ENCODE data around the gene CETN2.
"Not testable (repeated sequence)": the region's sequence is repeated elsewhere in the genome, so short reads cannot be mapped to it uniquely, and the experiment has no call there.

CETN2 gene

DNA sequence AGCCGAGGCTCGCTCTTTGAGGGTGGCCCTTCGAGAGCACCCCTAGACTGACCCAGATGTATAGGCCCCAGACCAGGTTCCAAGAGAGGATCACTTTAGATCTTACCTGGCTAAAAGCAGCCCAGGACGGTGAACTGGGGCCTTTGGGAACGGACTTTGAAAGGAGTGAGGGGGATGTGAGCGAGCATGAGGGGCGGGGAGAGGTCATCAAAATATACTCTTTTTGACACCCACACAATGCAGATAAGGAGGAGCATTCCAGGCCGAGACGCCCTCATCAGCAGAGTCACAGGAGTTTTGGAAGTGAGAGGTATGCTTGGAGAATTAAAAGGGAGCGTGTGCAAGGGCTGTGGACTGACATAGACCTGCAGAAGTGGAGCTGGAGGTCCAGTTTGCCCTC, 834 bp upstream of the CETN2 start:
- no peak for DNase-seq

DNA sequence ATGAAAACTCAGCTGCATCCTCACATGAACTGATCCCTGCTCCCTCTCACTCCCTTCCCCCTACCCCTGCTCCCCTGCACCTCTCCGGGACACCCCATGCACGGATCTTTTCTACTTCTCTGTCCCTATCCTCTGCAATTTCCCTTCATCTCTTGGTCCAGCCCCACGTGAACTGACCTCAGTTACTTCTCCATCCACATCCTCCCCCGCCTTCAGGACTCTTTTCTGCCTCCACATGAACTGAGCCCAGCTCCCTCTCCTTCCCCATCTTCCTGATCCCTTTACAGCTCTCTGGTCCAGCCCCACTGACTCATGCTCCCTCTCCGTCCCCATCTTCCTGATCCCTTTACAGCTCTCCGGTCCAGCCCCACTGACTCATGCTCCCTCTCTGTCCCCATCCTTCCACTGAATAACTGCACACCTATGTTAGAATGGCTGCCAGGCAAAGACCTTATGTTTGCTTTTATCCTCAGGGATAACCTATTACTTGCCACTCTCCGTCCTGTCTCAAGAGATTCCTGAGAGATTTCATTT, 5.6 kb downstream of the CETN2 start:
- no peak for DNase-seq

DNA sequence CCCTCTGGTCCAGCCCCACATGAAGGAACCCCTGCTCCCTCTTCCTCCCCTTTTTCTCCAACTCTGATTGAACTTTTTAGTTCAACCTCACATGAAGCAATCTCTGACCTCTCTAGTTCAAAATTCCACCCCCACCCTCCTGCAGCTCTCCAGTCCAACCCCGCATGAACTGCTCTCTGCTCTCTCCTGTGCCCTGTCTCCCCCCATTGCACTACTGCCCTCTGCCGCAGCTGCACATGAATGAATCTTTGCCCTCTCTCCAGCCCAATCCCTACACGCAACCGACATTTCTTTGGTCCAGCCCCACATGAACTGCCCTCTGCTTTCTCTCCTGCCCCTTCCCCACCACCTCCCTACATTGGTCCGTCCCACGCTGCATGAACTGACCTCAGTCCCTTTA, 6.9 kb downstream of the CETN2 start:
- no peak for DNase-seq

DNA sequence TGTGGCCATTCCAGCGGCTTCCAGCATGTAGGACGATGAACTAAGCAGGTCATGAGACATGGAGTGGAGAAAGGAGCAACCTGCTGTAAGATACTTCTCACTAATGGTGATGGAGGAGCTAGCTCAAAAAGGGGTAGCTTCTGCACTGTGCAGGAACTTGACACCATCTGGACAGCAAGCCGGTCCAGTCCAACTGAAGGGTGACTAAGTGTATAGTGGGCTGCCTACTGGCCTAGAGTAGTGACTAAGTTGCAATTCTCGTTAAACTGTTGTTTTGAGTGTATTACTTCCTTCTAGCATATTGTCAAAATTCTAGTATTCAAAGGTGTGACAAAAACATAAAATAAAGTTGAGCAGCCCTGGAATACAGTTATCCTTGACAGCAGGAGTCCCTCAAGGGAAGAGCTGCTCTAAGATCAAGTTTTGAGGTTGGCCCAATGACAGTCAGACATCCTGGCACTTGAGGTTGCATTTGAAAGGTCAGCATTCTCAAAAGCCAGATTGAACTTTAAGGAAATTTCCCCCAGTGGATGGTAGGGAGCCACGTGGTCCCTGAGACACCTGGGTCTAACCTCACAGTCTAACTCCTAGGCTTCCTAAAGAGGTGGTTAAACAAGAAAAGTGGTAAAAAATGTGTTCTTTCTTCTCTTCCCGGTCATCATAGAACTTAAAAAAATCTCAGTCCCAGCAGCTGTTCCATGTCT, 8.0 kb downstream of the CETN2 start:
- DNase-seq: no peak

DNA sequence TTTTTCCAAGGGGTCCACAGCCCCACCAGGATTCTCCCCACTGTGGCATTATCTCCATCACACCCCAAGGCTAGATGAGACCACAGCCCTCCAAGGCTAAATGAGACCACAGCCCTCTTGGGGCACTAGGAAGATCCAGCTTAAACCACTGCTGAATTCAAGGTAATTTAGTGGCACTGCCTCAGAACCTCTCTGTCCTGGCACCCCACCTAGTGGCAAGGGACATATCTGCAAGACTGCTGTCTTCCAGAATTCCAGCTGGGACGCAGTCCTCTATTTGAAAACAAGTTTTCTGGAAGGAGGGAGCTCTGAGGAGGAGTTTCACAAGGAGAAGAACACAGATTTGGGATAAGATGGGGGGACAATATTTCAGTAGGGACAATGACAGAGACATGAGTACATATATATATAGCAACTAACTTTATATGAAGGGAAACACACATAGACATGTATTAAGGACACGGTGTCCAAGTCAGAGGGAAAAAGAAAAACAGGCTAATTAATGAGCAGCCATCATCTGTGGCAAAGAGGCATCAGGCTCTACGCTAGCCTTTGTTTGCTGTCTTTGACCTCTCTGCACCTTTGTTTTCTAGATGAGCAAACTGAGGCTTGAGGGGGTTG, 9.3 kb downstream of the CETN2 start:
- DNase-seq: peak; percentile 21 to 33

DNA sequence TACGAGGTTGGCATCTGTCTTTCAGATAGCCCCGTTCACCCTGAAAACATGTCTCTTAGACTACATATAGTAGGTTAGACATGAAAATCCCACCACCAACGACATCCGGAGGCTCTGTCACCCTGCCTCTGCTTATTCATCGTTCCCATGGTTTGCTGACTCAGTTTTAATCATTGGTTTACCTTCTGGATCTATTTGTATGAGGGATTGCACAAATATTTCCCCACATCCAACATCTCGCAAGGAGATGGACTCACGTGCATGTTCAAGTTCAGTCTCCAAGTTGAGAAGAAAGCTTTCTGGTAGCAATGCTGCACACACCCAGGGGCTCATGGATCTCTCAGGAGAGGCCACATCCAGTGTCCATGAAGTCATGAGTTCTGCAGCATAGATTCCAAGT, 10.8 kb downstream of the CETN2 start:
- DNase-seq: no peak

DNA sequence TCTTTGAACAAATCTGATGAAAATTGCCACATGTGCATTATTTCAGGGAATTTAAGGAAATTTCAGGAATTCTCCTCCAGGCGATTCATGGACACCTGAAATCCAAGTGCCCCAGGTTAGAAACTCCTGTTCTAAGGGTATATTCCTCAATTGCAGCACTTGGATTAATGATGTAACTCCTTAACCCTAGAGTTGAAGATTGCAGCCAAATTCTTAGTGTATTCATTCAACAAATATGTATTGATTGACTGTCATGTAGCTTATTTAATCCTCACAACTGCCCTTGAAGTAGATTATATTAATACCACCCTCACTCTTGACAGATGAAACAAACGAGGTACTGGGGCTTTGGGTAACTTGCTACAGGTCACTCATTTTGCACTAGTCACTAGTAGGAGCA, 11.3 kb downstream of the CETN2 start:
- DNase-seq: no peak

DNA sequence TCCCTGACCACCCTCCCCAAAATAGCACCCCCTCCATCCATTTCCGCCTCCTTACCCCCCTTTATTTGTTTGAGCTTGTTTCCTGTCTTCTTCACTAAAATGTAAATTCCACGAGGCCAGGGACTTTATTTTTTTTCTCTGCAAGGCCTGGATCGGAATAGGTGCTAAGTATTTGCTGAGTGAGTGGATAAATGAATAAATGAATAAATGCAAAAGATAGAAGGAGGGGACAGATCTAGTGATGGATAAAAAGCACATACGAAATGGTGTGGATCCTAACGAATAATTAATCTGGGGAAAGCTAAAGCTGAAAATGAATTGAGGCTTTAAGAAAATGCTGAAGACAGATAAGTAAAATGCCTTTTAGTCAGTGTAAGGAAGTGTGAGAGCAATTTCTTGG, 12.2 kb downstream of the CETN2 start:
- no peak for DNase-seq

DNA sequence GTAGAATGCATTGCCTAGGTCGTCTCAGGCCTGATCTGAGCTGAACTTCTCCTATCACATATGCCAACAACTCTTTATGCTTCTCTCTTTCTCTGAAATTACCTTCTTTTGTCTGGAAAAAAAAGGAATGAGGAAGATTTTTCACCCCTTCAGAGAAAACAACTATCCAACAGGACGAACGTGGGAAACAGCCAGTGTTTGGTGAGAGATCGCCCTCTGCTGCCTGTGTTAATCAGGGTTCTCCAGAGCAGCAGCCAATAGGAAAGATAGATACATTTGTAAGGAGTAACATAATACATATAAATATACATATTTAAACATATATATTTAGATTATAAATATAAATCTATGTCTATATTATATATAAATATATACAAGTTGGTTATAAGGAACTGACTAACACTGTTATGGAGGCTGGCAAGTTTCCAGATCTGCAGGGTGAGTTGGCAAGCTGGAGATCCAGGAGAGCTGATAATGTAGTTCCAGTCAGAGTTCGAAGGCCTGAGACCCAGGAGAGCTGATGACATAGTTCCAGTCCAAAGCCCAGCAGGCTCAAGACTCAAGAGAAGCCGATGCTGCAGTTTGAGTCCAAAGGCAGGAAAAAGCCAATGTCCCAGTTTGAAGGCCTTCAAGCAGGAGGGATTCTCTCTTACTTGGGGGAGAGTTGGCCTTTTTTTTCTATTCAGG, 13.3 kb downstream of the CETN2 start:
- peak; percentile 33 to 58 for DNase-seq

DNA sequence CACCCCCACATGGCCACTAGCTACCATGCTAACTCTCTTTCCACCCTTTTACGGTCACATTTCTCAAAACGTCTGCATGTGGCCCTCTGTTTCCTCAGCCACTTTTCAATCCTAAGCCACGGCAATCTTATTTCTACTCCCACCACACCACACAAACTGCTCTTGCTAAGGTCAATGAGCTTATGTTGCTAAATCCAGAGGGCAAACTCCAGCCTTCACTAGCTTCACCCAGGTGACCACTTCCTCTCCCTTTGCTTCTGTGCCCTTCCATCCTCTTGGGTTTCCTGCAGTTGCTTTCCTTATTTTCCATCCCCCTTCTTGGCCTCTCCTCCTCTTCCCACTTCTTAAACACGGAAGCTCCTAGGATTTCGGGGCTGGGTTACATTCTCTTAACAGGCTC, 16.5 kb downstream of the CETN2 start:
- DNase-seq: no peak

DNA sequence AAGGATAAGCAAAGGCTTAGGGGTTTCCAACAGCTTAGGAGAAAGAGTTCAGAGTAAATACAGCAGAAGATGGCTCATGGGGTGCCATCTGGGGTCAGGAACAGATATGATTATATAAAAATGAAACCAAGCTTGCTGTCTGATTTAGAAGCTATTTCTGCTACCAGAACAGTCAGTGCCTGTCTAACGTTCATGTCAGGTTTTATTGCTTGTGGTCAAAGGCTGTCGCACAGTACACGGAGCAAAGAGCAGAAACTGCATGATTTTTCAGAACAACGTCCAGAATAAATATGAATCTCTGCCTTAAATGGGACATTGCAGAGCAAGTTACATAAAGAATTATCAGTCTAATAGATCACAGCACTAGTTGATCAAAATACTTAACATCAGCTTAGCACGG, 17.4 kb downstream of the CETN2 start:
- DNase-seq: no peak

DNA sequence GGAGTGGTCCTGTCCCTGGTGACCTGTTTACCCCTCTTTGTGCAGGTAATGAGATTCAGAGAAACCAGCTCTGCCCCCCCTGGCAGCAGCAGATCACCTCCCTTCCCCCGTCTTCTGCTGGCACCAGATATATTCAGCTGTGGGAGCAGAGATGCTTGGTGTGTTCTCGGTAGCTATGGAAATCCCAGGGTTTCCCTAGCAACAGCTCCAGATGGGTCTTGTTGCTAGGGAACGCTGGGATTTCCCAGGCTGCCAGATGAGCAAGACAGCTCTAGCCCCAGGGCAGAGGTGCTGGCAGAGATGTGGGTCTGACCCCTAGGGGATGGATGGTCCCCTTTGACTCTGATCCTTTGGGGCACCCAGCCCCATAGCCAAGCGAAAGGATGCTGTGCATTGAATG, 20.2 kb downstream of the CETN2 start:
- DNase-seq: no peak

DNA sequence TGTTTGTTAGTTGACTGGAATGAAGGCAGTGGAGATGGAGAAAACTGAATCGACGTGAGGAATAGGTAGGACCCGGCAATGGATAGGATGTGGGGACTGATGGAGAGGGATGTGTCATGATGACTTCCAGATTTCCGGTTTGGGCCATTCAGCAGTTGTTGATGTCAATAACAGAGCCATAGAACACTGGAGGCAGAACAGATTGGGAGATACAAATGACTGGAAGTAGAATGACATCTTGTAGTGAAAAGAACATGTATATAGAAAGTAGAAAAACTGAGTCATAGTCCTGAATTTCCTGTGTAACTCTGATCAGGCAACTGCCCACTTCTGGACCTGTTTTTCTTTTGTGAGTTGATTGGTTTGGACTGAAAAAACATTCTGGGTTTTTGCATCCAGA, 24.5 kb downstream of the CETN2 start:
- no peak for DNase-seq

DNA sequence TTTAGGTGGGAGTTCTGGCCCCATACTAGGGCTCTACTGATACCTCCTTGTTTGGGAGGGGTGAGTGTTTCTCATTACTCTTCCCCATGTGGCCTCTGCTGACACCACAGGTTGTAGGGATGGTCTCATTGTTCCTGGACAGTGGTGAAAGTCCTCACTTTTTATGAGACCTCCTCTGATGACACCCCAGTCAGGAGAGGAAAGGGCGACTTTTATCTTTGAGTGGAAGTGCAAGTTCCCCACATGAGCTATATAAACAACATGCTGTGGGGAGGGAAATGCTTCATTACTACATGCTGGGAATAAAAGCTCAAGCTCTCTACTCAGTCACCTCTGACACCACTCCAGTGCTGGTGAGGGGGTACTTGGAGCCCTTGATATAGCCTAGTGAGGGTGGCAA, 31.6 kb downstream of the CETN2 start:
- no peak for DNase-seq

DNA sequence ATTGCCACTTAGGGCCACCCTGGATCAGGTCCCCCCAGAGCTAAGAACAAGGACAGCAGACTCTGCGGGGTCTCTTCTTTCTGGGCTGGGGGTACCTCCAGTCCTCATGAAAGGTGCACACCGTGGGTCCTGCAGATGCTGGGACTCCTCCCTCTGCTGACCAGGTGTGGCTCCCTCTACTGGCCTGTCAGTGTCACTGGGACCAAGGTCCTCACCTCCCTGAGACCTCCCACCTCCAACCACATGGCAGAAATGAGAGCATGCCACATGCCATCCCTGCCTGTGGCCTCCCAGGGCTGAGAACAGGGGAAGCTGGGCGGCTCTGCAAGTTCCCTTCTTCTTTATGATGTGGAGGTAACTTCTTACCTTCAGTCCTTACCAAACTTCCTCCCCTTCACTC, 43.5 kb downstream of the CETN2 start:
- DNase-seq: not testable (repeated sequence)

Measured in Kasumi-1 (cell line).